Lung (tissue), 12 donors: ENCODE measurements around the gene ATOX1. TPM values are rescaled to one million over a fixed set of nuclear protein-coding genes. Genes with fewer than 3 reads are reported as not detected.

Source experiments
- ATAC-seq: fragments of 200-7000 bp; cut with Tn5 transposase; one replicate; pipeline ENCODE4 v1.9.1; 2020; ENCODE audit warnings: moderate number of reproducible peaks; ENCODE audit not compliant: insufficient read depth, low FRiP score
- DNase-seq, 3 donors: peaks; one replicate each; pipeline ENCODE4 v3.0.0-alpha.2; 2013 to 2017
- H3K27ac ChIP-seq, 2 donors: one replicate each; pipeline ENCODE4 v1.5.1; 2013; ENCODE audit warnings: mild to moderate bottlenecking in 2 of 2, moderate library complexity in 2 of 2, control low read depth in 1 of 2, inconsistent platforms in 1 of 2, low read depth in 1 of 2, low read length in 1 of 2
- H3K27me3 ChIP-seq, 3 donors: one replicate each; pipeline ENCODE4 v1.5.1; 2013; ENCODE audit warnings: low read length in 2 of 3; ENCODE audit not compliant: control insufficient read depth in 3 of 3, insufficient read depth in 3 of 3
- H3K36me3 ChIP-seq, 4 donors: one replicate each; pipeline ENCODE4 v1.5.1; 2013; ENCODE audit warnings: low read length in 4 of 4, mild to moderate bottlenecking in 1 of 4, moderate library complexity in 1 of 4; ENCODE audit not compliant: control insufficient read depth in 4 of 4, insufficient read depth in 4 of 4
- H3K4me1 ChIP-seq, 5 donors: one replicate each; pipeline ENCODE4 v1.5.1; 2013; ENCODE audit warnings: low read length in 5 of 5, mild to moderate bottlenecking in 2 of 5, moderate library complexity in 1 of 5; ENCODE audit not compliant: control insufficient read depth in 5 of 5, insufficient read depth in 5 of 5
- H3K4me3 ChIP-seq: one replicate; pipeline ENCODE4 v1.5.1; 2013; ENCODE audit warnings: mild to moderate bottlenecking, control low read depth, moderate library complexity
- H3K9ac ChIP-seq, 2 donors: one replicate each; pipeline ENCODE4 v1.5.1; 2013; ENCODE audit warnings: low read length in 2 of 2, control low read depth in 1 of 2; ENCODE audit not compliant: insufficient read depth in 1 of 2
- H3K9me3 ChIP-seq, 4 donors: one replicate each; pipeline ENCODE4 v1.5.1; 2013; ENCODE audit warnings: low read length in 3 of 4, mild to moderate bottlenecking in 1 of 4, moderate library complexity in 1 of 4; ENCODE audit not compliant: control insufficient read depth in 4 of 4, insufficient read depth in 3 of 4
- CTCF ChIP-seq: IDR thresholded peaks from 2 replicates; pipeline ENCODE4 v1.5.1; 2012; ENCODE audit warnings: mild to moderate bottlenecking; ENCODE audit errors: control extremely low read depth, extremely low read depth
- WGBS, 2 donors: extraction: QIAGEN DNeasy Blood & Tissue Kit; methylation state at CpG; one replicate each; pipeline ENCODE4 v1.1.7; 2013; 5-methylcytosine and 5-hydroxymethylcytosine counted together
- polyA plus RNA-seq, 2 donors: library from polyadenylated mRNA; stranded (reverse); fragments of 200-250 nt; gene quantifications; one replicate each; pipeline ENCODE4 v1.2.1, GENCODE V29; 2013
- total RNA-seq, 2 donors: library from RNA; depleted of rRNA in 1 of 2; stranded (reverse); fragments of >200 nt in 1 of 2; gene quantifications; one replicate each; pipeline ENCODE4 v1.2.1, GENCODE V29; 2014 to 2021
- donor health status: control.
- donor health status: control.
- donor health status: Bipolar disorder and iron deficiency.
- donor health status: healthy.
- donor health status: DM: yes; HTN: yes; CAD: no.

ATOX1 gene
- total and polyA plus RNA-seq, 4 donors = 65.1 to 225 (median 121) TPM

DNA sequence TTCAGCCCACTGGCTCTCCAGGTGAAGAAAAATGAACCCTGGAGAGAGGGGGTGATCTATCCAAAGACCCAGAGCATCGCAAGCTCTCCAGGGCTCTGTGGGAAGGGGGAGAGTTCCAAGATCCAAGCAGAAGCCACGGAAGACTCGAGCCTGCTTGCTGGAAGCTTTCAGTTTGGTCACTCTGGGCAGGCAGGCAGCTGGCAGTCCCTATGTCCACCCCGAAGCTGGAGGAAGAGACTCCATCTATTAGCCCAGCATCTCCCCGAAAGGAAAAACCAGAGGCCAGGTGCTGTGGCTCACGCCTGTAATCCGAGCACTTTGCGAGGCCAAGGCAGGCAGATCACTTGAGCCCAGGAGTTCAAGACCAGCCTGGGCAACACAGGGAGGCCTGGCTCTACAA lies 61.0 kb downstream of the ATOX1 start:
- Histone ChIP-seq H3K4me3 (no peak overlapping the region), H3K9me3 (no peaks in the 10 kb centered on the region), H3K27ac (peak overlapping the region in 1 of 2 donors; percentile 46), H3K36me3 (no peaks in the 10 kb centered on the region), H3K9ac (no peak overlapping the region), H3K4me1 (peaks cover 0 to 37% (median 24%) of the 10 kb centered on the region in 5 donors), H3K27me3 (no peaks in the 10 kb centered on the region)
- WGBS, 2 donors = 84 to 89% methylated on average over 8 of the region's 8 CpGs
- TF ChIP-seq CTCF = no peak
- no peak for ATAC-seq
- no peak for DNase-seq

GRCh38 chr5:151696470-151697061 lies 61.9 kb downstream of the ATOX1 start:
- TF ChIP-seq CTCF = no peak
- ATAC-seq (peak; percentile 22), DNase-seq (peak; percentile 92 to 97 (median 96))
- H3K9ac ChIP-seq = peak overlapping the region; percentile 46 to 79
- WGBS, 2 donors = 49 to 61% methylated on average over 20 of the region's 20 CpGs
- H3K36me3 ChIP-seq = no peaks in the 10 kb centered on the region
- no peaks in the 10 kb centered on the region for H3K27me3 ChIP-seq
- peak overlapping the region; percentile 46 to 50 for H3K27ac ChIP-seq
- peaks cover 0 to 35% (median 24%) of the 10 kb centered on the region in 5 donors for H3K4me1 ChIP-seq
- no peaks in the 10 kb centered on the region for H3K9me3 ChIP-seq
- no peak overlapping the region for H3K4me3 ChIP-seq

GRCh38 chr5:151695464-151695863 lies 63.0 kb downstream of the ATOX1 start:
- 93 to 100% methylated on average over 1 of the region's 1 CpG for WGBS, 2 donors
- H3K36me3 ChIP-seq = no peaks in the 10 kb centered on the region
- no peak overlapping the region for H3K9ac ChIP-seq
- no peaks in the 10 kb centered on the region for H3K9me3 ChIP-seq
- H3K27me3 ChIP-seq = no peaks in the 10 kb centered on the region
- TF ChIP-seq CTCF = no peak
- ATAC-seq (no peak), DNase-seq (no peak)
- H3K27ac ChIP-seq = no peak overlapping the region
- no peak overlapping the region for H3K4me3 ChIP-seq
- peaks cover 0 to 35% (median 24%) of the 10 kb centered on the region in 5 donors for H3K4me1 ChIP-seq

DNA sequence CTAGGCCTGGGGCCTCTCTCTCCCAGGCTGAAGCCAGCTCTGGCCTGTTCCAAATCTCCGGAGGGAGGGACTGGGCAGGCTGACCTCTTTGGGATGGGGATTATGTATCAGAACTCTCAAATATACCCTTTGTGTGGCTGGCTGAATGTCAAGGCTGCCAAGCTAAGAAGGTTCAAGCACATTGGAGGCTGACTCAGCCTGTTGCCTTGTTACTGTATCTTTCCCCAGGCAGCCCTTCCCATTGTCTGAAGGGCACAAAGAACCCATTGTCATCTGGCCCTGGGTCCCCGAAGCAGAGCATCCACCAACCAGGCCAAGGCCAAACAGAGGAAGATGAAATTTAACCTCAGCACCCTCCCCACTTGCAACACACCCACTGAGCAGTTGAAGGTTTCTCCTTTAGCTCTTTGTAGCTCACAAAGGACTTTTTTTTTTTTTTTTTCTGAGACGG lies 64.4 kb downstream of the ATOX1 start:
- H3K36me3 ChIP-seq = no peaks in the 10 kb centered on the region
- no peaks in the 10 kb centered on the region for H3K9me3 ChIP-seq
- WGBS, 2 donors = 87 to 95% methylated on average over 3 of the region's 3 CpGs
- H3K27ac ChIP-seq = no peak overlapping the region
- H3K27me3 ChIP-seq = no peaks in the 10 kb centered on the region
- no peak for DNase-seq
- TF ChIP-seq CTCF = no peak
- no peak overlapping the region for H3K4me3 ChIP-seq
- no peak for ATAC-seq
- peaks cover 0 to 27% (median 17%) of the 10 kb centered on the region in 5 donors for H3K4me1 ChIP-seq
- H3K9ac ChIP-seq = no peak overlapping the region
